Measurements from ENCODE around the gene TMEM130. TPM values are rescaled to one million over a fixed set of nuclear protein-coding genes. Genes with fewer than 3 reads are reported as not detected.

Gene TMEM130
- polyA plus RNA-seq, 1 donor (not counting 4 experiments of a cell fraction or from before 2014, with no cell fraction given) = not detected

- peaks cover 6% of the 10 kb centered on the region for H3K27me3 ChIP-seq (ENCODE audit: control insufficient read depth, extremely low read depth, insufficient read depth, low read length)
- TF ChIP-seq, protein P1, sequence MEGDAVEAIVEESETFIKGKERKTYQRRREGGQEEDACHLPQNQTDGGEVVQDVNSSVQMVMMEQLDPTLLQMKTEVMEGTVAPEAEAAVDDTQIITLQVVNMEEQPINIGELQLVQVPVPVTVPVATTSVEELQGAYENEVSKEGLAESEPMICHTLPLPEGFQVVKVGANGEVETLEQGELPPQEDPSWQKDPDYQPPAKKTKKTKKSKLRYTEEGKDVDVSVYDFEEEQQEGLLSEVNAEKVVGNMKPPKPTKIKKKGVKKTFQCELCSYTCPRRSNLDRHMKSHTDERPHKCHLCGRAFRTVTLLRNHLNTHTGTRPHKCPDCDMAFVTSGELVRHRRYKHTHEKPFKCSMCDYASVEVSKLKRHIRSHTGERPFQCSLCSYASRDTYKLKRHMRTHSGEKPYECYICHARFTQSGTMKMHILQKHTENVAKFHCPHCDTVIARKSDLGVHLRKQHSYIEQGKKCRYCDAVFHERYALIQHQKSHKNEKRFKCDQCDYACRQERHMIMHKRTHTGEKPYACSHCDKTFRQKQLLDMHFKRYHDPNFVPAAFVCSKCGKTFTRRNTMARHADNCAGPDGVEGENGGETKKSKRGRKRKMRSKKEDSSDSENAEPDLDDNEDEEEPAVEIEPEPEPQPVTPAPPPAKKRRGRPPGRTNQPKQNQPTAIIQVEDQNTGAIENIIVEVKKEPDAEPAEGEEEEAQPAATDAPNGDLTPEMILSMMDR (optimal IDR thresholded peaks at IDR 0.05 in 1 of 3, IDR thresholded peaks at IDR 0.05 in 1 of 3, conservative IDR thresholded peaks at IDR 0.05 in 1 of 3; ENCODE audit: extremely low read depth in 1 of 3, insufficient read depth in 2 of 3, low read length in 3 of 3) = no peak
- TF ChIP-seq EZH2 (IDR thresholded peaks at IDR 0.05; ENCODE audit: low read length) = no peak
- no peaks in the 10 kb centered on the region for H4K20me1 ChIP-seq (ENCODE audit: control insufficient read depth, extremely low read depth, insufficient read depth, low read length)
Observed at GRCh38 chr7:98862716-98863420, 6.9 kb downstream of the TMEM130 start.

GRCh38 chr7:98862203-98862602, 7.6 kb downstream of the TMEM130 start:
- no peak overlapping the region for H3K4me3 ChIP-seq (ENCODE audit: control insufficient read depth in 2 of 3, extremely low read depth in 1 of 3, insufficient read depth in 2 of 3, low read depth in 1 of 3, low read length in 3 of 3)
- dilution Hi-C loops (cut with MboI; ENCODE audit: extremely low pct_ligation_motif_present, low sequenced_read_pairs) = no loop called here
- H3K79me2 ChIP-seq (ENCODE audit: control insufficient read depth, insufficient read depth, low read length) = no peaks in the 10 kb centered on the region
- no peaks in the 10 kb centered on the region for H3K9me1 ChIP-seq (ENCODE audit: control insufficient read depth, extremely low read depth, insufficient read depth, low read length)
- H3K4me2 ChIP-seq (ENCODE audit: control insufficient read depth, extremely low read depth, insufficient read depth, low read depth, low read length) = no peak overlapping the region
- H3K27ac ChIP-seq (ENCODE audit: control insufficient read depth, insufficient read depth, low read length) = no peak overlapping the region
- TF ChIP-seq, protein P1 (optimal IDR thresholded peaks at IDR 0.05 in 1 of 3, IDR thresholded peaks at IDR 0.05 in 1 of 3, conservative IDR thresholded peaks at IDR 0.05 in 1 of 3; ENCODE audit: extremely low read depth in 1 of 3, insufficient read depth in 2 of 3, low read length in 3 of 3) = no peak
- no peak for TF ChIP-seq EZH2 (IDR thresholded peaks at IDR 0.05; ENCODE audit: low read length)
- no peak overlapping the region for H3K9ac ChIP-seq (ENCODE audit: control insufficient read depth, extremely low read depth, insufficient read depth, low read length)
- H3K36me3 ChIP-seq (ENCODE audit: control insufficient read depth in 2 of 2, extremely low read depth in 1 of 2, insufficient read depth in 2 of 2, low read length in 2 of 2) = no peaks in the 10 kb centered on the region
- no peaks in the 10 kb centered on the region for H4K20me1 ChIP-seq (ENCODE audit: control insufficient read depth, extremely low read depth, insufficient read depth, low read length)
- no peaks in the 10 kb centered on the region for H3K9me3 ChIP-seq (ENCODE audit: control insufficient read depth, low read depth, low read length)
- FAIRE-seq (no peak), DNase-seq (ENCODE audit: low read depth, low spot score) (no peak)
- H3K4me1 ChIP-seq (ENCODE audit: control insufficient read depth, extremely low read depth, insufficient read depth, low read length) = no peaks in the 10 kb centered on the region
- peaks cover 3% of the 10 kb centered on the region for H3K27me3 ChIP-seq (ENCODE audit: control insufficient read depth, extremely low read depth, insufficient read depth, low read length)
- no peak overlapping the region for H2AFZ ChIP-seq (ENCODE audit: control insufficient read depth, low read length)

More at GRCh38 chr7:98862716-98863420, 6.9 kb downstream of the TMEM130 start:
- H3K9ac ChIP-seq (ENCODE audit: control insufficient read depth, extremely low read depth, insufficient read depth, low read length) = no peak overlapping the region
- FAIRE-seq (no peak), DNase-seq (ENCODE audit: low read depth, low spot score) (no peak)
- H3K27ac ChIP-seq (ENCODE audit: control insufficient read depth, insufficient read depth, low read length) = no peak overlapping the region
- H3K9me1 ChIP-seq (ENCODE audit: control insufficient read depth, extremely low read depth, insufficient read depth, low read length) = no peaks in the 10 kb centered on the region
- no peaks in the 10 kb centered on the region for H3K9me3 ChIP-seq (ENCODE audit: control insufficient read depth, low read depth, low read length)
- H3K4me3 ChIP-seq (ENCODE audit: control insufficient read depth in 2 of 3, extremely low read depth in 1 of 3, insufficient read depth in 2 of 3, low read depth in 1 of 3, low read length in 3 of 3) = no peak overlapping the region
- H3K36me3 ChIP-seq (ENCODE audit: control insufficient read depth in 2 of 2, extremely low read depth in 1 of 2, insufficient read depth in 2 of 2, low read length in 2 of 2) = no peaks in the 10 kb centered on the region
- H3K4me2 ChIP-seq (ENCODE audit: control insufficient read depth, extremely low read depth, insufficient read depth, low read depth, low read length) = no peak overlapping the region
- dilution Hi-C loops (cut with MboI; ENCODE audit: extremely low pct_ligation_motif_present, low sequenced_read_pairs) = no loop called here
- H3K4me1 ChIP-seq (ENCODE audit: control insufficient read depth, extremely low read depth, insufficient read depth, low read length) = no peaks in the 10 kb centered on the region
- H2AFZ ChIP-seq (ENCODE audit: control insufficient read depth, low read length) = no peak overlapping the region
- H3K79me2 ChIP-seq (ENCODE audit: control insufficient read depth, insufficient read depth, low read length) = no peaks in the 10 kb centered on the region
